Kidney tubule cell (primary cell): ENCODE results near the gene PTPN14.

Experiments
- DNase-seq: peaks from one replicate; pipeline ENCODE4 v3.0.0-alpha.2; 2018; ENCODE audit warnings: low spot score

PTPN14 gene

DNA sequence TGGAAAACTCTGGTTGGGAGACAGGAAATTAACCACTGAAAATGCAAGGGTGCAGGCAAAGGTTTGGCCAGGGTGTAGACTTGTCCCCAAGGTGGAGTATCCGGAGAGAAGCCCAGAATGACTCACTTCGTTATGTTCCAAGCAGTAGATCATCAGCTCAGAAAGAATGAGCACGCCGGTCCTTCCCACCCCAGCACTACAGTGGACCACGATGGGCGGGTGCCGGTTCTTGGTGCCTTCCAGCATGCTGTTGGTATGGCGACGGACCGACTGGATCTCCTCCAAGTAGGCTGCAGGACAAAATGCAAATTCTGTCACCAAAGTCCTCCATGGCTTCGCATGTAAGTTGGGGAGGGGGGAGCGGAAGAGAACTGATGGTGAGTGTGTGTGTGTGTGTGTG is 187.0 kb downstream of the PTPN14 start:
- DNase-seq: peak; percentile 54

DNA sequence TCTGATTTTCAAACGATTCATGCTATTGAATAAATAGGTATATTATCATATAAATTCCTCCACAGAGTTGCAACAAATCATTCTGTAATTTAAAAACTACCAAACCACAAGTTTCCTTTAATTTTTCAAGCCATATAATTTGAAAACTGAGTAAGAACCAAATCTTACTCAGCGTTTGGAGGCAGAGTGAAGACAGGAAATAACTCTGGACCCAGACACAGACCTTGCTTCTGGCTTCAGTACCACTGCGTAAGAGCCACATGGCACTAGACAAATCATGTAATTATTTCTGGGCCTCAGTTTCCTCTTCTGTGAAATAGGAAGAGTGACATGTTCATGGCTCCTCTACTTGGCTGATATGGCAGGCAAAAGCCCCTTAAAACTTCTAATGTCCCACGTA is 188.0 kb downstream of the PTPN14 start:
- no peak for DNase-seq

DNA sequence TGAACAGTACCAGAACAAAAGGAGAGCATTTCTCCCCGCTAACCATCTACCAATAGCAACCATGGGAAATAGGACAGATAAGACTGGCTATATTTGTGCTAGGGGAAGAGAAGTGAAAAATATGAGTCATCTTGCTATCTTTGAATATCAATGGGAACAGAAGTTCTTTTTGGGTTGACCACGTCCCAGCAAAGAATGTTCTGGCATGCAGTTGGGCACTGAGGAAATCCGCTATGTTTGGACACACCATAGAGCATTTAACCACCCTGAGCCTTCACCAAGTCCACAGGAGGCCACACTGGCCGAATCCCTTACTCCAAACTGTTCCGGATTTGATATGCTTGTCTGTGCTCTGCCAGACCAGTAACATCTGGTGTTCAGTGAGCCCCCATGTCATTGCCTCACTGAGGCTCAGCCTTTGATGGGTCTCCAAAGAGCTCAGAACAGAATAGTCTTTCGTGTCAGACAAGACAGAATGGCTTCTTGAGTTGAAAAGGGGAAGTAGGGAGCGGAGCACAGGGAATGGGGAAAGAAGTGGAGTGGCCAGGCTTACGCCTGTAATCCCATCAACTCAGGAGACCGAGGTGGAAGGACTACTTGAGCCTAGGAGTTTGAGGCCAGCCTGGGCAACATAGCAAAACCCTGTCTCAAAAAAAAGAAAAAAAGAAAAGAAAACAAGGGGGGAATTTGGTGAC is 189.1 kb downstream of the PTPN14 start:
- DNase-seq: no peak

DNA sequence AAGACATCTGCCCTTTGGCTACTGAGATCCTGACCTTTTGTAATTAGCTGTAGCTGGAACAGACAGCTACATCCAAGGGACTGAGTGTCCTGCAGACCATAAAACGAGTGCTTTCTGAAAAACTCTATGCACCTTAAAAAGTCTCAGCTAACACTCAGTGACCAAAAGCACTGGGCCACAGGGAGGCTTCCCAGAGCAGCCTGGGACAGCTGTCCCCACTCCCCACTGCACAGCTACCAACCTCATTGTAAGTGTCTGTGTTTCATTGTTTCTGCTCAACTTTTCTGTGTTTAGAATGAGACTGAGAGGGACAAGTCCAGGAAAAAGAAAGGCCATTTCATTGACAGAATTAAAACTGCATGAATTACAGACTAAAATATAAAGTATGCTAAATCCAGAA is 189.8 kb downstream of the PTPN14 start:
- no peak for DNase-seq

DNA sequence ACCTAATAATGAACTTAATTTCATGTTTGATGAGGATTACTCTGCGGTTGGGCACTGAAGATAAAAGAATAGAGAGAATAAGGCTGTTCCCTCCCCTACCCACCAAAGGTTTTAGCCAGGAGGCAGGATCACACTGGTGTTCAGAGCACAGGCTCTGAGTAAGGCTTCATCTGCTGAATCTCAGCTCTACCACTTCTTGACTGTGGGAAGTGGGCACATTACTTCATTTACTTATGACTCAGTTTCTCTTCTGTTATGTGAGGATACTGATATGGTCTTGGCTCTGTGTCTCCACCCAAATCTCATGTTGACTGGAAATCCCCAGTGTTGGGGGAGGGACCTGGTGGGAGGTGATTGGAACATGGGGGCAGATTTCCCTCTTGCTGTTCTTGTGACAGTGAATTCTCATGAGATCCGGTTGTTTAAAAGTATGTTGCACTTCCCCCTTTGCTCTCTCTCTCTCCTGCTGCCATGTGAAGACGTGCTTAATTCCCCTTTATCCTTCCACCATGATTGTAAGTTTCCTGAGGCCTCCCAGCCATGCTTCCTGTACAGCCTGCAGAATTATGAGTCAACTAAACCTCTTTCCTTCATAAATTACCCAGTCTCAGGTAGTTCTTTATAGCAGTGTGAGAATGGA is 190.8 kb downstream of the PTPN14 start:
- DNase-seq: no peak

DNA sequence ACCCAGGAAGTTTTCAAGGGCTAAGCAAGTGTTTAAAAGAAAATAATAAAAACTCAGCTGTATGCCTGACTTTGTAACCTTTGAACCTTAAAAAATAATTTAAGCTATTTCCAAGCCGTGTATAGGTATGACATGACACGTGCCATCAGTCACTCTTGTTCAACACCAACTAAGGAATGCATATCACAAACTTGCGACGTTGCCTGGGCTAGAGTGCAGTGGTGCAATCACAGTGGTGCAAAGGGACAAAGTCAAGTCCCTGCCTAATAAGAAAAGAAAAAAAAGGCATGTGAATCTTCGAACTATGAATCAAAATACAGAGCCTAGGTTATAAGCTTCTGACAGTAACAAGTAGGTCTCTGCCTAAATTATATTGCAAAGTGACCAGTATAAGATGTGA is 191.3 kb downstream of the PTPN14 start:
- DNase-seq: no peak

DNA sequence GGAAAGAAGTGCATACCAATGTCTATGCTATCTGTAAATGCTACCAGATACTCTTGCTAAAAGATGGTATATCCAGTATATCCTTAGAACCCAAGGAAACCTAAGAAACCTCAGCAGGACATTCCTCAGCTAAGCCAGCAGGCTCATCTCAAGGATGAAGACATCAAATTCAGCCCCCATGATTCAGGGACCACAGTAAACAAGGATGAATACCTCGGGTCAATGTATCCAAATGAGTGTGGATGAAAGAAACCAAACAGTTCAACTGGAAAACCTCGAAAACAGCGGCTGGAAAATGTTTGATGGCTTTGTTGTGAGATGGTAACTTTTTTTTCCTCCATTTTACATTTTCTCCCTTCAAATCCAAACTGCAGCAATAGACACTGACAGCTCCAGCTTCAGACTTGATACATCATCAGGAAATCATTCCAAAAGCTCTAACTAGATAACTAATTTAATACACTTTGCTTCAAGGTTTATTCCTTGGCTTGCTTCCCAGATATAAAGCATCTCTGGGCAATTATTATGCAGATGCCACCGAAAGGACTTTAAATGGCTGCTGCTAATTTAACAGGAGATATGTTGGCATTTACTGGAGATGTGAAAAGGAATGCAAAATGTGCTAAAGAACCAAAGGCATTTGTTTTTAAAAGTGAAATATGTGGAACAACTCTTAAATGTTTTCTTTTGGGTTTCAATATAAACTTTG is 196.8 kb downstream of the PTPN14 start:
- DNase-seq: peak; percentile 47

DNA sequence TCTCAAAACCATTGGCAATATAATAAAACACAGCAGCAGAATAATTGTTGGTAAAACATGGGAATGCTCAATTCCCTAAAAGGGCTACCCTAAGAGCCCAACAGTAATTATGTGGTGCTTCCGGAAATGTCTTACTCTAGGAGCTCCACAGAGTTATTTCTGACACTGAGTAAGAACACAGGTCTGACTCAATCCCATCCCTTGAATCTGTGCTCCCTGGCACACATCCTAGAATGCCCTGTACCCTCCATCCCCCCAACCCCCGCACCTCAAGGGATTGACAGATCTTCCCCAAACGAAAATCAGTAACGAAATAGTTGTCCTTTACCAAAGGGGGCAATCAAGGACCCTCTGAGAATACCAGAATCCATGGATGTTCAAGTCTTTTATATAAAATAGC is 198.6 kb downstream of the PTPN14 start:
- no peak for DNase-seq

DNA sequence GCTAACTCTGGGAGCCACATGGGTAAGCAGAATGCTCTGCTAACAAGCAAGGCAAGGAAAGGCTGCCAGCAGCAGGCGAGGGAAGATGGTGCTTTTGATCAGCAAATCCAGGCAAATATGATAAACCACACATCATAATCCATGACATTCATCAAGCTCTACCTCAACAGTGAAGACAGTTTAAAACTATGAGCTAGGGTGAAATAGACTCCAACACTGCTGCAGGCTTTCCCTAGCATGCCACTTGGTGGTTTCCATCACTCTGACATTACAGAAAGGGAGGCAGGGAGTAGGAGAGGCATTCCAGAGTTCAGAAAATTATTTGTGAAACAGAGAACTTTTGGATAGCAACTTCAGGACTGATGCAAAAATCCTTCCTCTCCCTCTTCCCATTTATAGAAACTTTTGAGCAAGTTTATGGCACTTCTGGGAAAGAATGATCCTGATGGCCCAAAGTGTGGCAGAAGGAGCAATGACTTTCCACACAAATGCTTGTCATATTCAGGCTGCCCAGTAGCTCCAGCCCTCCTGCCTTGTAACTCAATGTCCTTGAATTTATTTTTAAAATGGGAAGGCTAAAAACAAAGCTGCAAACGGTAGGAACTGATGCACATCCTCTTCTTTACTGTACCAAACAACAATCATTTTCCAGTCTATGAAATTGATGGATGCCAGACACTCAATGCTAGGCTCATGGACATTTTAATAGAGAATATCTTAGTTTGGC is 199.7 kb downstream of the PTPN14 start:
- no peak for DNase-seq

DNA sequence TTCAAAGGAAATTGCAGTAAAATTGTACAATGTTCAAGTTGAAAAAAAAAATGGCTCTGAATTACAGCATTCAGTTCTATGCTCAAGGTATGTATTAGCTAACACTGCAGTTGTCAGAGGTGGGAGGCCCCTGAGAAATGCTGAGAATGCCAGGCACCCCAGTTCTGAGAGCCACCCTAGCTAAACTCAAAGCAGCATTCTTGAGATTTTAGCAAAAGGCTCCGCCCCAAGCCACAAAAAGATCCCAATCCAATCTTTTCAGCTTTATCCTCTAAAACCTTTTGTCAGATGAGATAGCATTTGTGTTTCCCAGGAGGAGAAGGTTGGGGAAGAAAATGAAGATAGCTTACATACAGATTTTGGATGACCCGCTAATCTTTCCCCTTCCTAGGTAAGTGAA is 201.6 kb downstream of the PTPN14 start:
- no peak for DNase-seq

DNA sequence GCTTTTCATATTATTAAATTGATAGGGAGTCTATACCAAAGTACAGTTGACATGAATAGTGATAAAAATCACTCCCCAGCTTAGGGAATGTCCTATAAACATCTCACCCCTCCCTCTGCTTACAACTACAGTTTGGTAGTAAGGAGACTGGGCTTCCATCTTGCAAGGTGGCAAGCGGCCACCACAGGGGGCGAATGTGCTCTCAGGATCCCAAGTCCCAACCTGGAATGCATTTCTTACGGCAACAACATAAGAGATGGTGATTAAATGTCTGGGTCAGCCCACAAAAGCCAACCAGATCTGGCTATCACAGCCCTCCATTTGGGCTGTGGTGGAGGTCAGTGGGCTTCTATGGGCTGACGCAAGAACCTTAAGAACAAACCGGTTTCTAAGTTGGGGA is 202.4 kb downstream of the PTPN14 start:
- DNase-seq: no peak

DNA sequence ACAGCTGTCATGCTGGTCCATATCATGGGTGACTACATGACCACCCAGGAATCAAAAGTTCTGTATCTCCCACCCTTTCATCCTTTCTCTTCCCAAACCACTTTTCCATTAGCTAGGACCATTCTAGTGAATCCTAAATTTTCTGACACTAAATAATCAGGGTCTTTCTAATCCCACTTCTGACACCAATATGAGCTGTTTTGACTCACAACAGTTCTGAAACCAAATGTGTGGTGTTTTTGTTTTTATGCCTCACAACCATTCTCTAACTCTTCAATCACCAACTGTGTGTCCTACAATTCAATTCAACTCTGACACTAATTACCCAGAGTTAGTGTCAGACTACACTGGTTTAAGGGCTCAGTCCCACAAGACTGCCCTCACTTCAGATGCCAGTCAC is 206.5 kb downstream of the PTPN14 start:
- DNase-seq: no peak

DNA sequence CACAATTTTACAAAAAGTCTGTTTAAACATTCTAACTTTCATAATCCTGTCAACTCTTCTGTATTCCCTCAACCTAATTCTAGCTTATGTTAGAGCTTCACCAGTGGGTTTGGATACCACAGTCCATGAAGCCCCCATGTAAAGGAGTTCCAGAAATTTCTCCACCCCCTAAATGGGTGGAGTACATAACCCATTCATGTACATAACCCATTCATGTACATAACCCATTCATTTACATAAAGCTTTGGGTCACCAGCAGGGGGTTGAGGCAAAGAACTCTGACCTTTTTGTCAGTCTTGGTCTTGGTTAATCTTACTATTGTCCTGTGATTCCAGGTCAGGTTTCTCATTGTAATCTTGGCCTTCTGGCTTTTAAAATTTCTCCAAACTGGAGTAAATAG is 208.9 kb downstream of the PTPN14 start:
- DNase-seq: no peak

DNA sequence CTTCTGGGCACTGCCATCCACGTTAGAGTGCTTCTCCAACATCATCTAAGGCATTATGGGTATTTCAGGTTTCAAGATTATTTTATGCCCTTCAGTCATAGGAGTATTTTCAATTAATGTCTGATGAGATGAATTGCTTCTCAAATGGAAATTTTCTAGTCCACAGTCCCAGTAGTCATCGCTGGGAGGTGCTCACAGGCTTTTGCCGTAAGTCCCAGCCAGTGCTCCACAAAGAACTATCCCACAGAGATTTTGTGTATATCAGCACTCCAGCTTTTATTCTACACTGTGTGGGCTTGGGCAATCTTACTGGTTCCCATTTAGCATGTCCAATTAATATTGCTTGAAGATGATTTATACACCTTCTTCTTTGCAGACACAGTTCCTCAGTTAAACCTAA is 209.5 kb downstream of the PTPN14 start:
- no peak for DNase-seq

DNA sequence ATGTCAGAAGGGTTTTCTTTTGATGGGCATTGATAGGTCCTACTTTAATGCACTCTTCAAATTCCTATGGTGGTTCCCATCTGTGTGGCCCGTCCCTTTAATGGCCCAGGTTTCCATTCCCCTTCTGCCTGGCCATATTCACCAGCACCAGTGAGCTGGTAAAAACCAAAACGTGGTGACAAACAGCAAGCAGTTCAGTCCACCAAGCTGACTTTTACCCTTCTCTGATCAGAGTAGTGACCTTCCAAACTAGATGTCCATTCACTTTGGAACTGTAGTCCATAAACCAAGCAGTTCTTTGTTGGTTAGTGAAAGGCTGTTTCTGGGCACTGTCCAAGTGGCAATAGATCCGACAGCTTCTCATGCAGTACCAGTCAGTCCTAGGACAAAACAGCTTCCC is 209.9 kb downstream of the PTPN14 start:
- no peak for DNase-seq

DNA sequence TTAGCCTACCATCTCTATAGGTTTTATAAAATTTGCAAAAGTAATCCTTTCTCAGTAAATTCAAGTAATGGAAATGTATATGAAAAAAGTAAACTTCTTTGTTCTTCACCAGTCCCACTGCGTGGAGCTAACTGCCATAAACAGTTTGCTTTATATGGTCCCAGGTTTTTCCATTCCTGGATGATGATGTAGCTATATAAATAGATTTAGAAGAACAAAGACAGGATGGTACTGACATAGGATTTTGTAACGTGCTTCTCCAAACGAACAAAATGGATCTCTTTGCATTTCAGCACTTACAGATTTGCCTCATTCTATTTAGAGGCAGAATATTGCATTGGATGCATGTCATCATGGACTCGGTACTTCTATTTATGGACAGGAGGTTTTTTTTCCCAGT is 213.2 kb downstream of the PTPN14 start:
- no peak for DNase-seq

DNA sequence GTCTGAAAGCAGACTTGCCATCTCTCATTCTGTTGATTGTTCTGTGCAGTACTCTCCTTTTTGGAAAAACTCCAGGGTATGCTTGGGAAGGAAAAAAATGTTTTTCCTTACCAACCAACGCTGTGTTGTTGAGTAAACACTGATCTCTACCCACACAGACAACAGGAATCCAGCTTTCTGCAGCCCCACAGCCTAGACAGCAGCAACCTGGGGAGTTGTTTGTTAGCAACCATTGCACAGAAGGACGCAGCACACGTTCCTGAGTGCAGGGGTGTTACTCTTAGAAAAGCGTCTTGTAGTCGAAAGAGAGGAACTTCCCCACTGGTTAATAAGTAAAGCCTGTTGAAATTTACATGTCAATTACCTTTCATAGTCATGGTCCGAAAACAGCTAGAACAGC is 213.9 kb downstream of the PTPN14 start:
- DNase-seq: peak; percentile 76

DNA sequence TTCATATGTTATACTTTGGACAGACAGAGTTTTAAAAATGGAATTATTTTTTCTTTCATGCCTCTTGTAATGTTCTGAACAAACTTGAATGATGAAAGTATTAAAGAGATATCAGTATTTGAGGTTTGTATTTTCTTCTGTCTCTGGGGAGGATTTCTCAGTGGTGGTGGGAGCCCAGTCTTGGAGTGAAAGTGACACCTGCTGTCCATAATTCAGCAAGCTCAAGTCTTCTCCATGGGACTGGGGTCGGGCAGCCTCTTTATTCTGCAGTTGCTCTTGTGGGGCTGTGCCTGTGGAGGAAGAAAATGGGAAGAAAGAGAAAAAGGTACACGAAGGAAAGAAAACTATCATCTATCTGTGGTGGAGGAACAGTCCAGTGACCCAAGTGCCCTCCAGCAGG is 214.4 kb downstream of the PTPN14 start:
- DNase-seq: no peak

DNA sequence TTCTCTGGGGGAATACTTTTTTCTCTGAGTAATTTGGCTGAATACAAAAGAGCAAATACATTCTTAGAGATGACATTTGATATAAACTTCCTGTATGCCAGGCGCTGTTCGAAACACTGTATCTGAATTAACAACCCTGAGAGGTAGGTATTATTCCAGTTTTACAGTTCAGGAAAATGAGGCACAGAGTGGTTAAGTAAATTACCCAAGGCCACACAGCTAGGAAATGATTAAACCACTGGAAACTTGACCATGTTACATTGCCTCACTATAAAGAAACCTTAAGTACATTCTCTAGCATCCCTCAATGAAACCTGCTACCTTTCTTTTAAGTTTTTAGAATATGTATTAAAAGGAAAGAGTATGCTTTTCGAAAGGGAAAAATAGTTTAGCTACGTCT is 215.8 kb downstream of the PTPN14 start:
- no peak for DNase-seq

DNA sequence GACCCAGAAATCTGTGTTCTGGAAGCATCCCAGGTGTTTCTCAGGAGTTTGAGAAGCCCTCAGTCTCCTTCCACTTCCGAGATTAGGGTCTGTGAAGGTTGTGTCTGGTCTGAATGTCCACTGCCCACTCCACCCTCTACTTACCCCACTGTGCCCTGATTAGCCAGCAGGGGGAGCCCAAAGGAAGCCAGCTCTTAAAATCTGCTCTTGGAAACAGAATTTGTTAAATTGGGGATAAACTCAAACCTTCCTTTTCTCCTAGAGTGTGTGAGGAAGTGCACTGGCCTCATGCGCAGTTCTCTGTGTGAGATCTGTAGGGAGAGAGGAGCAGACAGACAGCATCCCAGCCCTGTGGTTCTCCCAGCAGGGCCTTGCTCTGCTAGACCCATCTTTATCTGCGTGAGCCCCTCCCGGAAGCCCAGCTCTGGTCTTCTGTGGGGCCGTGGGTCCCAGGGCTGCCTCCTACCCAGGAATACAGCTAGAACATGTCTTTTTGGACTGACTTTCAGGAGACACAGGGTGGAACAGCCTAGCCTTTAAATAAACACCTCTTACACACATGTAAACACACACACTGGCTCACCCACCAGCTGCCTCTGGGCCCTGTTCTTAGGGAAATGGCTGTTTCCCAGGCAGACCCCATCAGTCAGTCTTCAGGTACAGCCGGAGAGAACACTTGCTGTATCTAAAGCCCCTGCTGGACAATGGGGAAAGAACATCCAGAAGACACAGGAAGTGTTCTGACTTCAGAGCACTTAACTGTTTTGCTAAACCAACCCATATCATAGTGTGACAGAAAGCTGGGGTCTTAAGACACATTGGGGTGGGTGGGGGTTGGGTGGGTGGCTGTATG is 218.2 kb downstream of the PTPN14 start:
- DNase-seq: peak; percentile 58

DNA sequence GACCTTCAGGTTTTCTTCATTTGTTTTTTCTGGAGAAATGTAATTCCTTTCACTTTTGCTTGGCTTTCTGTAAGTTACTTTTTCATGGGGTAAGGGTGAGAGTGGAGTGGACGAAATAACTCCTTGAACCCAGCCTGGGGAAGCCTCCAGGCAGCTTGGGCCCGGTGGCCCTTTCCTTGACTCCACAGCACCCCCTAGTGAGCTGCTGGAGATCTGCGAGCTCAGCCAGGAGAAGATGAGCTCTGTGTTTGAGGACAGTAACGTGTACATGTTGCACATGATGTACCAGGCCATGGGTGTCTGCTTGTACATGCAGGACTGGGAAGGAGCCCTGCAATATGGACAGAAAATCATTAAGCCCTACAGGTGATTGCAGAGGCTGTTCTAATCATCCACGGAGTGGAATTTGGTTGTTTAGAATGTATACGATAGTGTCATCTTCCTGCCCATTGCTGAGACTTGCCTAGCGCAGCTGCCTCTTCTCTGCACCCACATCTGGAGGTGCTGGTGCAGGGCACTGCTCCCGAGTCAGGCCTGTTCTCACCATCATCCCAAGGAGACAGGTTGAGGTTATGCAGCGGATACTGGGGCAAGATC is 219.5 kb downstream of the PTPN14 start:
- DNase-seq: peak; percentile 60

DNA sequence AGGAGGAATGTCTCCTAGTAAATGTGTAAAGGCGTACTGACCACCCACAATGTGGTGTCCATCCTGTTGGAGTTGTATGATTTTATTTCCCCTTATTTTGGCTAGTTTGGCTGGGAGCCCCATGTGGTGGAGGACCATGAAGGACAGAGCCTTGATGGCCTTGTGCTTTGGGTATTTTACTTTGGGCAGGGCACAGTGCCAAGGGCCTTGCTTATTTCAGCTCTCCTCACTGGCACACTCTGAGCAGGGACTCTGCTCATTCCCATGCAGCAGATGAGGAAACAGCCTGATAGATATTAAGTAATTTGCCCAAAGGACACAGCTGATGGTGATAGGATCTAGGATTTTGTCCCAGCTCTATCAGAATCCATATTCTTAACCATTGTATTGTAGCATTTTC is 220.2 kb downstream of the PTPN14 start:
- DNase-seq: no peak
